ENCODE data around the gene MBLAC2. TPM values are rescaled to one million over a fixed set of nuclear protein-coding genes. Genes with fewer than 3 reads are reported as not detected.

MBLAC2 gene
- total RNA-seq, 1 donor from 2014 or later = 4.7 TPM

GRCh38 chr5:90472783-90473395 is 1.7 kb downstream of the MBLAC2 start:
- peaks cover 0 to 23% of the 10 kb centered on the region in 2 donors for H3K9me3 ChIP-seq

GRCh38 chr5:90461288-90461687 is 13.3 kb downstream of the MBLAC2 start:
- no peaks in the 10 kb centered on the region for H3K36me3 ChIP-seq
- H3K9me3 ChIP-seq = no peaks in the 10 kb centered on the region
- TF ChIP-seq, protein P1, sequence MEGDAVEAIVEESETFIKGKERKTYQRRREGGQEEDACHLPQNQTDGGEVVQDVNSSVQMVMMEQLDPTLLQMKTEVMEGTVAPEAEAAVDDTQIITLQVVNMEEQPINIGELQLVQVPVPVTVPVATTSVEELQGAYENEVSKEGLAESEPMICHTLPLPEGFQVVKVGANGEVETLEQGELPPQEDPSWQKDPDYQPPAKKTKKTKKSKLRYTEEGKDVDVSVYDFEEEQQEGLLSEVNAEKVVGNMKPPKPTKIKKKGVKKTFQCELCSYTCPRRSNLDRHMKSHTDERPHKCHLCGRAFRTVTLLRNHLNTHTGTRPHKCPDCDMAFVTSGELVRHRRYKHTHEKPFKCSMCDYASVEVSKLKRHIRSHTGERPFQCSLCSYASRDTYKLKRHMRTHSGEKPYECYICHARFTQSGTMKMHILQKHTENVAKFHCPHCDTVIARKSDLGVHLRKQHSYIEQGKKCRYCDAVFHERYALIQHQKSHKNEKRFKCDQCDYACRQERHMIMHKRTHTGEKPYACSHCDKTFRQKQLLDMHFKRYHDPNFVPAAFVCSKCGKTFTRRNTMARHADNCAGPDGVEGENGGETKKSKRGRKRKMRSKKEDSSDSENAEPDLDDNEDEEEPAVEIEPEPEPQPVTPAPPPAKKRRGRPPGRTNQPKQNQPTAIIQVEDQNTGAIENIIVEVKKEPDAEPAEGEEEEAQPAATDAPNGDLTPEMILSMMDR (IDR thresholded peaks at IDR 0.05) = no peak
- intact Hi-C loops (cut with DNase I) = no loop called here
- no peak overlapping the region for H3K27ac ChIP-seq
- H3K4me1 ChIP-seq = no peaks in the 10 kb centered on the region
- no peak overlapping the region for H3K4me3 ChIP-seq
- DNase-seq (ENCODE audit: low spot score in 2 of 2) = no peak
- no peaks in the 10 kb centered on the region for H3K27me3 ChIP-seq

More at GRCh38 chr5:90472783-90473395, 1.7 kb downstream of the MBLAC2 start:
- Histone ChIP-seq H3K27me3 (no peaks in the 10 kb centered on the region), H3K4me1 (peaks cover 0 to 13% of the 10 kb centered on the region in 2 donors), H3K4me3 (peak overlapping the region; percentile 67 to 81), H3K27ac (no peak overlapping the region), H3K36me3 (peaks cover 0 to 4% of the 10 kb centered on the region in 2 donors)
- DNase-seq (ENCODE audit: low spot score in 2 of 2) = no peak
- TF ChIP-seq, protein P1 (IDR thresholded peaks at IDR 0.05) = no peak
- intact Hi-C loops (cut with DNase I) = loop anchor here (5.0 kb wide), 1 partner anchor 66 kb away; the partner anchor contains the start of gene CETN3

- Histone ChIP-seq H3K4me3 (no peak overlapping the region), H3K9me3 (no peaks in the 10 kb centered on the region), H3K4me1 (no peaks in the 10 kb centered on the region), H3K36me3 (no peaks in the 10 kb centered on the region), H3K27ac (no peak overlapping the region), H3K27me3 (no peaks in the 10 kb centered on the region)
- intact Hi-C loops (cut with DNase I) = no loop called here
- TF ChIP-seq, protein P1 (IDR thresholded peaks at IDR 0.05) = no peak
- DNase-seq (ENCODE audit: low spot score in 2 of 2) = no peak
Measured at GRCh38 chr5:90446961-90447360, 27.6 kb downstream of the MBLAC2 start.

DNA sequence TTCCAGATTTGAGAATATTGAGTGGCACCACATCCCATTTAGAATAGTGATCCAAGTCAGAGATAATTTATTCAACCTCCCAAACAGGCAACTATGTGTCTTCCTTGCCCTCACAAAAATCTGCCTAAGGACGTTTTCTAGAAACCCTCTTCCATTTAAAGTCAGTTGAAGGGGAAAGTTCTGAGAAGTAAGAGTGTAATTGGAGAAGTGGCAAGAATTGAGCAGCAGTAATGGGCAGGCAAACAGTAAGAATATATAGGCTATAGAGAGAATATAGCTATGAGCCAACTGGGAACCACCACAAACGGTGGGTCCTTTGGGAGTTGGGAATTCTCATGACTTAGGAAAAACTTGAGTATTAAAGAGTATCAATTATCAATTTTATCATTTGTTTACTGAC is 33.9 kb downstream of the MBLAC2 start:
- H3K9me3 ChIP-seq = no peaks in the 10 kb centered on the region
- intact Hi-C loops (cut with DNase I) = loop anchor here (1.0 to 5.0 kb wide), 3 partner anchors 89 to 982 kb away; partner anchors contain the start of gene LYSMD3
- TF ChIP-seq, protein P1 (IDR thresholded peaks at IDR 0.05) = no peak
- H3K4me1 ChIP-seq = no peaks in the 10 kb centered on the region
- H3K27ac ChIP-seq = no peak overlapping the region
- H3K27me3 ChIP-seq = no peaks in the 10 kb centered on the region
- no peak for DNase-seq (ENCODE audit: low spot score in 2 of 2)
- no peaks in the 10 kb centered on the region for H3K36me3 ChIP-seq
- no peak overlapping the region for H3K4me3 ChIP-seq

GRCh38 chr5:90438100-90438499 is 36.5 kb downstream of the MBLAC2 start:
- H3K9me3 ChIP-seq = no peaks in the 10 kb centered on the region
- H3K4me3 ChIP-seq = no peak overlapping the region
- intact Hi-C loops (cut with DNase I) = loop anchor here (2.0 kb wide), 1 partner anchor 345 kb away; no protein-coding TSS in a partner anchor
- no peak for DNase-seq (ENCODE audit: low spot score in 2 of 2)
- TF ChIP-seq, protein P1 (IDR thresholded peaks at IDR 0.05) = no peak
- no peaks in the 10 kb centered on the region for H3K27me3 ChIP-seq
- no peak overlapping the region for H3K27ac ChIP-seq
- H3K4me1 ChIP-seq = no peaks in the 10 kb centered on the region
- no peaks in the 10 kb centered on the region for H3K36me3 ChIP-seq

All from ascending aorta (tissue), 2 donors.